Stimulated activated memory B cell treated with anti-CD40 and anti-IgM and Interleukin-4, amounts not matched to agents 10 μg/mL and 1 μg/mL and 100 μg/mL, for 72 hours (primary cell): Measurements from ENCODE around the gene SPTBN5.

Source experiments
- ATAC-seq: fragments of 150-1000 bp; cut with Tn5 transposase; 2 replicates; pipeline ENCODE4 v1.10.0; 2021
- H3K27ac Mint-ChIP-seq: one replicate; pipeline ENCODE4 v1.8.0; 2022; ENCODE audit warnings: mild to moderate bottlenecking, mixed read lengths
- H3K27me3 Mint-ChIP-seq: one replicate; pipeline ENCODE4 v1.8.0; 2022; ENCODE audit warnings: mixed read lengths
- H3K36me3 Mint-ChIP-seq: one replicate; pipeline ENCODE4 v1.8.0; 2022; ENCODE audit warnings: mixed read lengths
- H3K4me1 Mint-ChIP-seq: one replicate; pipeline ENCODE4 v1.8.0; 2022; ENCODE audit warnings: mixed read lengths
- H3K4me3 Mint-ChIP-seq: one replicate; pipeline ENCODE4 v1.8.0; 2022; ENCODE audit warnings: mild to moderate bottlenecking, moderate library complexity, mixed read lengths
- H3K9me3 Mint-ChIP-seq: one replicate; pipeline ENCODE4 v1.8.0; 2022; ENCODE audit warnings: mixed read lengths

SPTBN5 gene

GRCh38 chr15:41930867-41931222 is 37.0 kb upstream of the SPTBN5 start:
- H3K27me3 Mint-ChIP-seq, result no peaks in the 10 kb centered on the region
- ATAC-seq, result no peak
- peaks cover 14% of the 10 kb centered on the region for H3K36me3 Mint-ChIP-seq
- H3K9me3 Mint-ChIP-seq, result no peaks in the 10 kb centered on the region
- H3K4me1 Mint-ChIP-seq, result peaks cover 56% of the 10 kb centered on the region
- H3K27ac Mint-ChIP-seq, result peak overlapping the region; percentile 58
- H3K4me3 Mint-ChIP-seq, result no peak overlapping the region

GRCh38 chr15:41930221-41930866 is 36.5 kb upstream of the SPTBN5 start:
- no peaks in the 10 kb centered on the region for H3K27me3 Mint-ChIP-seq
- peaks cover 10% of the 10 kb centered on the region for H3K36me3 Mint-ChIP-seq
- H3K4me3 Mint-ChIP-seq, result peak overlapping the region; percentile 26
- ATAC-seq, result no peak
- H3K27ac Mint-ChIP-seq, result peak overlapping the region; percentile 58
- H3K4me1 Mint-ChIP-seq, result peaks cover 54% of the 10 kb centered on the region
- H3K9me3 Mint-ChIP-seq, result no peaks in the 10 kb centered on the region

GRCh38 chr15:41928637-41929620 is 35.1 kb upstream of the SPTBN5 start:
- Mint-ChIP-seq H3K9me3 (no peaks in the 10 kb centered on the region), H3K36me3 (peaks cover 10% of the 10 kb centered on the region), H3K27ac (peak overlapping the region; percentile 58), H3K4me1 (peaks cover 49% of the 10 kb centered on the region), H3K27me3 (no peaks in the 10 kb centered on the region), H3K4me3 (peak overlapping the region; percentile 42)
- peak; percentile 99 for ATAC-seq

GRCh38 chr15:41928100-41928499 is 34.2 kb upstream of the SPTBN5 start:
- ATAC-seq, result no peak
- Mint-ChIP-seq H3K9me3 (no peaks in the 10 kb centered on the region), H3K27me3 (no peaks in the 10 kb centered on the region), H3K27ac (peak overlapping the region; percentile 58), H3K4me1 (peaks cover 57% of the 10 kb centered on the region), H3K4me3 (peak overlapping the region; percentile 30), H3K36me3 (peaks cover 10% of the 10 kb centered on the region)

GRCh38 chr15:41927536-41927935 is 33.7 kb upstream of the SPTBN5 start:
- Mint-ChIP-seq H3K4me3 (peak overlapping the region; percentile 37), H3K27me3 (no peaks in the 10 kb centered on the region), H3K36me3 (peaks cover 14% of the 10 kb centered on the region), H3K4me1 (peaks cover 63% of the 10 kb centered on the region), H3K9me3 (no peaks in the 10 kb centered on the region), H3K27ac (peak overlapping the region; percentile 58)
- no peak for ATAC-seq

- Mint-ChIP-seq H3K36me3 (peaks cover 20% of the 10 kb centered on the region), H3K27me3 (no peaks in the 10 kb centered on the region), H3K9me3 (no peaks in the 10 kb centered on the region), H3K27ac (peak overlapping the region; percentile 58), H3K4me3 (no peak overlapping the region), H3K4me1 (peaks cover 65% of the 10 kb centered on the region)
- ATAC-seq, result no peak
These were observed 32.6 kb upstream of the SPTBN5 start for GRCh38 chr15:41926185-41927056.

GRCh38 chr15:41925086-41925608 is 31.3 kb upstream of the SPTBN5 start:
- Mint-ChIP-seq H3K36me3 (peaks cover 31% of the 10 kb centered on the region), H3K4me3 (no peak overlapping the region), H3K27ac (no peak overlapping the region), H3K4me1 (peaks cover 69% of the 10 kb centered on the region), H3K9me3 (no peaks in the 10 kb centered on the region), H3K27me3 (no peaks in the 10 kb centered on the region)
- no peak for ATAC-seq

GRCh38 chr15:41923401-41923997 is 29.6 kb upstream of the SPTBN5 start:
- H3K4me3 Mint-ChIP-seq, result no peak overlapping the region
- H3K27ac Mint-ChIP-seq, result peak overlapping the region; percentile 54
- no peaks in the 10 kb centered on the region for H3K9me3 Mint-ChIP-seq
- H3K4me1 Mint-ChIP-seq, result peaks cover 64% of the 10 kb centered on the region
- H3K36me3 Mint-ChIP-seq, result peaks cover 44% of the 10 kb centered on the region
- ATAC-seq, result peak; percentile 75
- no peaks in the 10 kb centered on the region for H3K27me3 Mint-ChIP-seq

- Mint-ChIP-seq H3K36me3 (peaks cover 56% of the 10 kb centered on the region), H3K27me3 (no peaks in the 10 kb centered on the region), H3K27ac (no peak overlapping the region), H3K9me3 (no peaks in the 10 kb centered on the region), H3K4me3 (no peak overlapping the region), H3K4me1 (peaks cover 52% of the 10 kb centered on the region)
- ATAC-seq, result no peak
These were observed 28.5 kb upstream of the SPTBN5 start for GRCh38 chr15:41922353-41922752.

GRCh38 chr15:41921639-41922038 is 27.8 kb upstream of the SPTBN5 start:
- Mint-ChIP-seq H3K4me3 (no peak overlapping the region), H3K9me3 (no peaks in the 10 kb centered on the region), H3K36me3 (peaks cover 58% of the 10 kb centered on the region), H3K4me1 (peaks cover 48% of the 10 kb centered on the region), H3K27me3 (no peaks in the 10 kb centered on the region), H3K27ac (no peak overlapping the region)
- ATAC-seq, result no peak

GRCh38 chr15:41921167-41921566 is 27.3 kb upstream of the SPTBN5 start:
- H3K4me1 Mint-ChIP-seq, result peaks cover 48% of the 10 kb centered on the region
- no peak for ATAC-seq
- H3K27ac Mint-ChIP-seq, result no peak overlapping the region
- H3K36me3 Mint-ChIP-seq, result peaks cover 58% of the 10 kb centered on the region
- no peaks in the 10 kb centered on the region for H3K9me3 Mint-ChIP-seq
- H3K4me3 Mint-ChIP-seq, result no peak overlapping the region
- no peaks in the 10 kb centered on the region for H3K27me3 Mint-ChIP-seq

- Mint-ChIP-seq H3K9me3 (no peaks in the 10 kb centered on the region), H3K36me3 (peaks cover 66% of the 10 kb centered on the region), H3K27ac (no peak overlapping the region), H3K27me3 (no peaks in the 10 kb centered on the region), H3K4me3 (no peak overlapping the region), H3K4me1 (peaks cover 52% of the 10 kb centered on the region)
- no peak for ATAC-seq
These were observed 26.2 kb upstream of the SPTBN5 start for GRCh38 chr15:41919954-41920538.

- no peak for ATAC-seq
- Mint-ChIP-seq H3K27ac (no peak overlapping the region), H3K36me3 (peaks cover 68% of the 10 kb centered on the region), H3K4me1 (peaks cover 50% of the 10 kb centered on the region), H3K9me3 (no peaks in the 10 kb centered on the region), H3K27me3 (no peaks in the 10 kb centered on the region), H3K4me3 (no peak overlapping the region)
These were observed 25.5 kb upstream of the SPTBN5 start for GRCh38 chr15:41919201-41919820.
